Neural cell (in vitro differentiated cells): ENCODE results near the gene SERPINB3.
"Not testable (repeated sequence)": the region's sequence is repeated elsewhere in the genome, so short reads cannot be mapped to it uniquely, and the experiment has no call there.

Source experiments
- POLR2AphosphoS5 ChIP-seq: IDR thresholded peaks from 2 replicates; pipeline ENCODE4 v1.6.1; 2012
- RAD21 ChIP-seq: fragments of 450-650 bp; conservative IDR thresholded peaks from 2 replicates; pipeline ENCODE4 v1.6.1; 2014; ENCODE audit warnings: antibody characterized with exemption, mild to moderate bottlenecking, moderate library complexity
- SMC3 ChIP-seq: fragments of 450-650 bp; conservative IDR thresholded peaks from 2 replicates; pipeline ENCODE4 v1.6.1; 2014; ENCODE audit warnings: antibody characterized with exemption, mild to moderate bottlenecking, moderate library complexity; ENCODE audit not compliant: poor library complexity
- TAF1 ChIP-seq: IDR thresholded peaks from 2 replicates; pipeline ENCODE4 v1.6.1; 2012; ENCODE audit warnings: low read depth
- TF ChIP-seq, protein P1 (sequence below): fragments of 450-650 bp; IDR thresholded peaks from 2 replicates; pipeline ENCODE4 v1.5.1; 2014; ENCODE audit warnings: antibody characterized with exemption, mild to moderate bottlenecking, moderate library complexity; ENCODE audit not compliant: poor library complexity, severe bottlenecking

GRCh38 chr18:63641157-63641680 lies 20.5 kb downstream of the SERPINB3 start:
- TF ChIP-seq, protein P1, sequence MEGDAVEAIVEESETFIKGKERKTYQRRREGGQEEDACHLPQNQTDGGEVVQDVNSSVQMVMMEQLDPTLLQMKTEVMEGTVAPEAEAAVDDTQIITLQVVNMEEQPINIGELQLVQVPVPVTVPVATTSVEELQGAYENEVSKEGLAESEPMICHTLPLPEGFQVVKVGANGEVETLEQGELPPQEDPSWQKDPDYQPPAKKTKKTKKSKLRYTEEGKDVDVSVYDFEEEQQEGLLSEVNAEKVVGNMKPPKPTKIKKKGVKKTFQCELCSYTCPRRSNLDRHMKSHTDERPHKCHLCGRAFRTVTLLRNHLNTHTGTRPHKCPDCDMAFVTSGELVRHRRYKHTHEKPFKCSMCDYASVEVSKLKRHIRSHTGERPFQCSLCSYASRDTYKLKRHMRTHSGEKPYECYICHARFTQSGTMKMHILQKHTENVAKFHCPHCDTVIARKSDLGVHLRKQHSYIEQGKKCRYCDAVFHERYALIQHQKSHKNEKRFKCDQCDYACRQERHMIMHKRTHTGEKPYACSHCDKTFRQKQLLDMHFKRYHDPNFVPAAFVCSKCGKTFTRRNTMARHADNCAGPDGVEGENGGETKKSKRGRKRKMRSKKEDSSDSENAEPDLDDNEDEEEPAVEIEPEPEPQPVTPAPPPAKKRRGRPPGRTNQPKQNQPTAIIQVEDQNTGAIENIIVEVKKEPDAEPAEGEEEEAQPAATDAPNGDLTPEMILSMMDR: not testable (repeated sequence)
- not testable (repeated sequence) for TF ChIP-seq POLR2AphosphoS5, SMC3, TAF1, RAD21
